CD4-positive, alpha-beta T cell treated with Interferon alpha-2 for 1 hour (primary cell): Measurements from ENCODE around the gene ERICH4.

Source experiments
- DNase-seq, 2 donors: peaks; one replicate each; pipeline ENCODE4 v3.0.0-alpha.2; 2020 to 2022

The ERICH4 gene

GRCh38 chr19:41435936-41436673 is 6.9 kb upstream of the ERICH4 start:
- DNase-seq: no peak

- no peak for DNase-seq
Measured at GRCh38 chr19:41436674-41436951, 6.3 kb upstream of the ERICH4 start.

GRCh38 chr19:41437944-41438574 is 4.9 kb upstream of the ERICH4 start:
- no peak for DNase-seq

GRCh38 chr19:41439441-41440222 is 3.3 kb upstream of the ERICH4 start, which contains the start of gene DMAC2:
DMAC2 (minus strand) TSS chr19:41439912; CDS start chr19:41439899, 13 bp downstream.
- DNase-seq: peak; percentile 94 to 95

- DNase-seq: no peak
Measured at GRCh38 chr19:41441321-41441945, 1.5 kb upstream of the ERICH4 start.

- DNase-seq: no peak
Measured at GRCh38 chr19:41443813-41444455, 978 bp downstream of the ERICH4 start.

- DNase-seq: no peak
Measured at GRCh38 chr19:41445575-41445974, 2.6 kb downstream of the ERICH4 start.

- DNase-seq: no peak
Measured at GRCh38 chr19:41447732-41448332, 4.9 kb downstream of the ERICH4 start.

GRCh38 chr19:41449079-41449864 is 6.3 kb downstream of the ERICH4 start:
- peak; percentile 68 to 76 for DNase-seq

- DNase-seq: no peak
Measured at GRCh38 chr19:41449865-41450178, 6.9 kb downstream of the ERICH4 start.

GRCh38 chr19:41452584-41453275 is 9.8 kb downstream of the ERICH4 start:
- no peak for DNase-seq

GRCh38 chr19:41455936-41456335 is 13.0 kb downstream of the ERICH4 start:
- no peak for DNase-seq

GRCh38 chr19:41456342-41456918 is 13.5 kb downstream of the ERICH4 start:
- DNase-seq: no peak

- peak in 1 of 2 donors; percentile 52 for DNase-seq
Measured at GRCh38 chr19:41457241-41457640, 14.3 kb downstream of the ERICH4 start.

GRCh38 chr19:41462497-41462896 is 19.5 kb downstream of the ERICH4 start:
- DNase-seq: no peak

- DNase-seq: peak; percentile 32 to 55
Measured at GRCh38 chr19:41463257-41464256, 20.6 kb downstream of the ERICH4 start.

GRCh38 chr19:41476583-41476982 is 33.6 kb downstream of the ERICH4 start:
- DNase-seq: no peak

GRCh38 chr19:41478171-41478570 is 35.2 kb downstream of the ERICH4 start:
- DNase-seq: no peak
